GM20000 (cell line): ENCODE results near the gene ENG.

Experiments used
- DNase-seq: peaks from one replicate; pipeline ENCODE4 v3.0.0; 2012; ENCODE audit warnings: low spot score
- TF ChIP-seq, protein P1 (sequence below): IDR thresholded peaks from 2 replicates; pipeline ENCODE4 v1.5.1; 2012; ENCODE audit warnings: mild to moderate bottlenecking, control low read depth; ENCODE audit errors: extremely low read depth, missing control alignments

ENG gene

GRCh38 chr9:127822108-127822507, 32.4 kb downstream of the ENG start:
- TF ChIP-seq, protein P1, sequence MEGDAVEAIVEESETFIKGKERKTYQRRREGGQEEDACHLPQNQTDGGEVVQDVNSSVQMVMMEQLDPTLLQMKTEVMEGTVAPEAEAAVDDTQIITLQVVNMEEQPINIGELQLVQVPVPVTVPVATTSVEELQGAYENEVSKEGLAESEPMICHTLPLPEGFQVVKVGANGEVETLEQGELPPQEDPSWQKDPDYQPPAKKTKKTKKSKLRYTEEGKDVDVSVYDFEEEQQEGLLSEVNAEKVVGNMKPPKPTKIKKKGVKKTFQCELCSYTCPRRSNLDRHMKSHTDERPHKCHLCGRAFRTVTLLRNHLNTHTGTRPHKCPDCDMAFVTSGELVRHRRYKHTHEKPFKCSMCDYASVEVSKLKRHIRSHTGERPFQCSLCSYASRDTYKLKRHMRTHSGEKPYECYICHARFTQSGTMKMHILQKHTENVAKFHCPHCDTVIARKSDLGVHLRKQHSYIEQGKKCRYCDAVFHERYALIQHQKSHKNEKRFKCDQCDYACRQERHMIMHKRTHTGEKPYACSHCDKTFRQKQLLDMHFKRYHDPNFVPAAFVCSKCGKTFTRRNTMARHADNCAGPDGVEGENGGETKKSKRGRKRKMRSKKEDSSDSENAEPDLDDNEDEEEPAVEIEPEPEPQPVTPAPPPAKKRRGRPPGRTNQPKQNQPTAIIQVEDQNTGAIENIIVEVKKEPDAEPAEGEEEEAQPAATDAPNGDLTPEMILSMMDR = no peak
- no peak for DNase-seq

- TF ChIP-seq, protein P1 = no peak
- DNase-seq = no peak
Observed at GRCh38 chr9:127818574-127818973, 35.9 kb downstream of the ENG start.

GRCh38 chr9:127817881-127818434, 36.5 kb downstream of the ENG start:
- DNase-seq = no peak
- TF ChIP-seq, protein P1 = no peak

DNA sequence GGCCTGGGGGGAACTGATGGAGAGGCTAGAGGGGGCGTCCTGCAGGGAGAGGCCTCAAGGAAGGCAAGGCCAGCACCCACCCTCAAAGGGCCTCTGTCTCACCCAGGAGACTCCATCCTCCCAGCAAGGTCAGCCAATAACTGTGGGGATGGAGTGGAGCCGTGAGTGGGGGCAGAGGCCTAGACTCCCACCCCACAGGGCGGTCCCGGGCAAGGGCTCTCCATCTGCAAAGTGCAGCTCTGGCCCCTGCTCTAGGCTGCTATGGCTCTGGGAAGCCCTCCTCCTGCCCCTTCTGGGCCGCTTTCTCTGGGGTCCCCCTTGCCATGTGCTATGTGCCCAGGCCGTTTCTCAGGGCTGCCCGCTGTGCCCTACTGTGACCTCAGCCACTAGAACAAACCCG, 37.7 kb downstream of the ENG start:
- TF ChIP-seq, protein P1 = no peak
- no peak for DNase-seq

DNA sequence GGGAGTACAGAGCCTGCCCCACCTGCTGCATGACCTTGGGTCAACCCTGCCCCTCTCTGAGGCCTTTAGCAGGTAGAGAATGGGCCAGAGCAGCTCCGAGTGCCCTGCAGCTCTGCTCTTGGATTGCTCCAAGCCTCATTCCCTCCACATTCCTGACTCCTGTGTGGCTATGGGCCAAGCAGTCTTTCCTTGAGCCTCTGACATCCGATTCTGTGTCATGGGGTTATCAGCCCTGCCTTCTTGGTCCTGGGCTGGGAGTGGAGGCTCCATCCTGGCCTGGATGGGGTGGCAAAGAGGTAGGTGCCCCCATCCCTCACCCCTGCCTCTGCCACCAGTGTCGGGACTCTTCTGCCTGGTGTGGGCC, 38.1 kb downstream of the ENG start:
- TF ChIP-seq, protein P1 = no peak
- no peak for DNase-seq

DNA sequence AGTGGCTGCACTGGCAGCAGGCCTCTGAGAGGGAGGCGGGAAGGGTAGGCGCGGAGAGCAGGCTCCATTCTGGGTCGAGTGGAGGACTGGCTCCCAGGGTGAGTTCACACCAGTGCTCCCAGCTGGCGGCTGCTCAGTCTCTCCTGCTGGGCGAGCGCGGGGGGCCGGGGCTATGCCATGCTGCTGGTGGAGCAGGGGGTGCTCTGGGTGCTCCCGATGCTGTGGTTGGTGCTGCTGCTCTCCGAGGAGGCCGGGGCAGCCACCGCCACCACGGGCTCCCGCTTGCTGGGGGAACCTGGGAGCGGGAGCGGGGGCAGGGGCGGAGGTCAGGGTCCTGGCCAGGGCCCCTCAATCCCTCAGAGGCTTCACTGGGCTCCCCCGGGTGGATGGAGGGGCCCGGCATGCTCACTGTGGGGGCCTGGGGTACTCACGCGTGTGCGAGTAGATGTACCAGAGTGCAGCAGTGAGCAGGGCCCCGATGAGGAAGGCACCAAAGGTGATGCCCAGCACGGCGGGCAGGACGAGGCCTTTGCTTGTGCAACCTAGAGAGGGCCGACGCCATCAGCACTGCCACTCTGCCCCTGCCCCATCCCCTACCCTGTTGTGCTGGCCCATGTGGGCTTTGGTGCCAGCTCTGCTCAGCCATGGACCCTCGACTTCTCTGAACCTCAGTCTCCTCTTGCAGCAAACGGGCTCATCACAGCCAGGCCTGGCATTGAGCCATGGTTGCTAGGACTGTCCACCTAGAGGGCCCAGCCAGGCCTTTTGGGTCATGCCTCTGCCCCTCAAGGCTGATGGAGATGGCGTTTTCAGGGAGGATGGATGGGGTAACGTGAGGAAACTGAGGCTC, 38.7 kb downstream of the ENG start:
- TF ChIP-seq, protein P1 = no peak
- no peak for DNase-seq
